Endothelial cell of umbilical vein (primary cell): ENCODE measurements around the gene NUP37. TPM values are rescaled to one million over a fixed set of nuclear protein-coding genes. Genes with fewer than 3 reads are reported as not detected.

Source experiments
- BruUV-seq: library from RNA; stranded (reverse); fragments of 400-500 nt; replicated peaks from 2 replicates; lab custom pipeline; 2021; lab: Mats Ljungman, UMichigan
- CTCF ChIA-PET: fragments of 300-600, 350-600 bp; sonication (Branson Sonifier 250); formaldehyde crosslinking; loops from one replicate; lab custom pipeline; 2021; ENCODE audit warnings: antibody characterized with exemption, inconsistent platforms; lab: Charles Lee
- POLR2A ChIA-PET: fragments of 300-600, 350-600 bp; sonication (Branson Sonifier 250); formaldehyde crosslinking; loops from one replicate; lab custom pipeline; 2021; ENCODE audit warnings: antibody characterized with exemption, inconsistent platforms; lab: Charles Lee
- DNase-seq: peaks from one replicate; pipeline ENCODE4 v3.0.0-alpha.2; 2011; ENCODE audit warnings: low read depth, low spot score
- FAIRE-seq: peaks from 2 replicates; lab custom pipeline; 2011; peaks lifted over from hg19 to GRCh38; lab: Jason Lieb, UNC
- H2AFZ ChIP-seq: 2 replicates; pipeline ENCODE4 v1.6.0; 2012; ENCODE audit warnings: low read depth, low read length, control low read depth, inconsistent platforms
- H3K27ac ChIP-seq: 2 replicates; pipeline ENCODE4 v1.5.1; 2011; ENCODE audit warnings: low read depth, mild to moderate bottlenecking, control low read depth, low read length, moderate library complexity; ENCODE audit not compliant: insufficient read depth
- H3K27me3 ChIP-seq, 2 experiments: 2 replicates each; pipeline versions ENCODE4 v1.6.0 to v1.6.1; 2011; ENCODE audit warnings: low read length in 2 of 2, mixed read lengths in 1 of 2; ENCODE audit not compliant: control insufficient read depth in 2 of 2, insufficient read depth in 2 of 2
- H3K36me3 ChIP-seq, 2 experiments: 2 replicates in 1 of 2; 3 replicates in 1 of 2; pipeline ENCODE4 v1.5.1; 2011; ENCODE audit warnings: low read length in 2 of 2, mild to moderate bottlenecking in 1 of 2, moderate library complexity in 1 of 2; ENCODE audit not compliant: control insufficient read depth in 2 of 2, insufficient read depth in 2 of 2; ENCODE audit errors: extremely low read depth in 1 of 2
- H3K4me1 ChIP-seq: 3 replicates; pipeline ENCODE4 v1.5.1; 2011; ENCODE audit warnings: mild to moderate bottlenecking, low read length; ENCODE audit not compliant: control insufficient read depth, insufficient read depth; ENCODE audit errors: extremely low read depth
- H3K4me2 ChIP-seq: 2 replicates; pipeline ENCODE4 v1.6.1; 2011; ENCODE audit warnings: low read length, control low read depth, mixed read lengths; ENCODE audit not compliant: insufficient read depth
- H3K4me3 ChIP-seq, 3 experiments: fragments of 200-600 bp in 1 of 3; sonication (generic), shearing (Covaris generic) in 1 of 3; replicated peaks in 1 of 3; 2 replicates each; pipeline ENCODE4 v1.5.1; 2011 to 2016; ENCODE audit warnings: control low read depth in 3 of 3, low read length in 3 of 3, mild to moderate bottlenecking in 2 of 3, inconsistent platforms in 1 of 3, low read depth in 1 of 3, moderate library complexity in 1 of 3; ENCODE audit not compliant: insufficient read depth in 1 of 3
- H3K79me2 ChIP-seq: 2 replicates; pipeline ENCODE4 v1.6.0; 2012; ENCODE audit warnings: low read length, inconsistent platforms; ENCODE audit not compliant: control insufficient read depth, insufficient read depth
- H3K9ac ChIP-seq: replicated peaks from 2 replicates; pipeline ENCODE3; 2011; ENCODE audit warnings: low read length, control low read depth; ENCODE audit not compliant: insufficient read depth; ENCODE audit errors: extremely low read depth
- H3K9me1 ChIP-seq: replicated peaks from 3 replicates; pipeline ENCODE4 v1.6.0; 2011; ENCODE audit warnings: mild to moderate bottlenecking, low read length; ENCODE audit not compliant: control insufficient read depth, insufficient read depth; ENCODE audit errors: extremely low read depth
- H3K9me3 ChIP-seq: replicated peaks from 2 replicates; pipeline ENCODE4 v1.5.1; 2012; ENCODE audit warnings: low read length, inconsistent platforms; ENCODE audit not compliant: control insufficient read depth, insufficient read depth
- H4K20me1 ChIP-seq: replicated peaks from 2 replicates; pipeline ENCODE3; 2011; ENCODE audit warnings: mild to moderate bottlenecking, low read length; ENCODE audit not compliant: control insufficient read depth, insufficient read depth; ENCODE audit errors: extremely low read depth
- CTCF ChIP-seq, 2 donors: IDR thresholded peaks; 1 replicate in 1 of 2; 2 replicates in 1 of 2; pipeline ENCODE4 v1.5.1; 2011; ENCODE audit warnings: low read length in 2 of 2, mild to moderate bottlenecking in 2 of 2, moderate library complexity in 2 of 2, control low read depth in 1 of 2, inconsistent platforms in 1 of 2, low read depth in 1 of 2; ENCODE audit not compliant: insufficient read depth in 1 of 2; ENCODE audit errors: extremely low read depth in 1 of 2
- EZH2 ChIP-seq: IDR thresholded peaks from 2 replicates; pipeline ENCODE4 v1.6.1; 2012; ENCODE audit warnings: borderline replicate concordance, low read depth, mild to moderate bottlenecking, moderate library complexity, low read length, inconsistent platforms; ENCODE audit not compliant: severe bottlenecking
- FOS ChIP-seq: IDR thresholded peaks from 2 replicates; pipeline ENCODE4 v1.6.1; 2011; ENCODE audit warnings: mild to moderate bottlenecking, low read length, moderate library complexity, borderline replicate concordance; ENCODE audit not compliant: insufficient read depth
- GATA2 ChIP-seq: IDR thresholded peaks from 2 replicates; pipeline ENCODE4 v1.7.0; 2011; ENCODE audit warnings: low read depth, mild to moderate bottlenecking, moderate library complexity, mixed read lengths, low read length; ENCODE audit not compliant: insufficient read length, insufficient read depth
- JUN ChIP-seq: IDR thresholded peaks from 2 replicates; pipeline ENCODE4 v1.6.1; 2011; ENCODE audit warnings: borderline replicate concordance, low read depth; ENCODE audit not compliant: insufficient read length, insufficient read depth
- MAX ChIP-seq: IDR thresholded peaks from 2 replicates; pipeline ENCODE4 v1.6.1; 2011; ENCODE audit not compliant: insufficient read depth, insufficient read length
- MYC ChIP-seq: IDR thresholded peaks from one replicate; pipeline ENCODE4 v1.6.1; 2011; ENCODE audit warnings: mild to moderate bottlenecking, low read depth, low read length
- POLR2A ChIP-seq: IDR thresholded peaks from 2 replicates; pipeline ENCODE4 v1.6.1; 2012; ENCODE audit warnings: low read depth, mild to moderate bottlenecking, control low read depth, low read length
- POLR2AphosphoS5 ChIP-seq: IDR thresholded peaks from 2 replicates; pipeline ENCODE4 v1.6.1; 2012; ENCODE audit warnings: low read depth, mild to moderate bottlenecking, control low read depth, low read length, moderate library complexity; ENCODE audit not compliant: insufficient read depth
- dilution Hi-C: fragments of 300-500 bp; cut with MboI; formaldehyde crosslinking; loops from one replicate; pipeline ENCODE4 v1.15.0; 2019; ENCODE audit warnings: low sequenced_read_pairs; ENCODE audit not compliant: extremely low pct_ligation_motif_present
- intact Hi-C: fragments of 100-400 bp; cut with micrococcal nuclease; formaldehyde crosslinking; loops from one replicate; pipeline ENCODE4 v1.10.0; 2022
- polyA plus RNA-seq, 4 experiments: library from polyadenylated mRNA; depleted of rRNA in 3 of 4; stranded (reverse) in 3 of 4; unstranded in 1 of 4; fragments of >200 nt; gene quantifications; 2 replicates each; pipeline versions ENCODE4 v1.2.1 to v1.2.3, GENCODE V29; 2011 to 2012; ENCODE audit warnings: missing spikeins in 1 of 4
- total RNA-seq: library from RNA; stranded (reverse); gene quantifications from 2 replicates; pipeline ENCODE4 v1.2.3, GENCODE V29; 2021

The NUP37 gene
- total and polyA plus RNA-seq, 2 donors (not counting 3 experiments of a cell fraction or from before 2014, with no cell fraction given): 25.0 to 46.8 TPM

DNA sequence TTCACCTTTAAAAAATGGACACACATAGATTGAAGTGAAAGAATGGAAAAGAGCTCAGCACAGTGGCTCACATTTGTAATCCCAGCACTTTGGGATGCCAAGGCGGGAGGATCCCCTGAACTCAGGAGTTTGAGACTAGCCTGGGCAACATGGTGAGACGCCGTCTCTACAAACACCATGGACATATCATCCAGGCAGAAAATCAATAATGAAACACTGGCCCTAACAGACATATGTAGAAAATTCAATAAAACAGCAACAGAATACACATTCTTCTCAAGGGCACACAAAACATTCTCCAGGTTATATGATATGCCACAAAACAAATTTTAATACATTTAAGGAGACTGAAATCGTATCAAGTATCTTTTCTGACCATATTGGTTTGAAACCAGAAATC lies 65.6 kb downstream of the NUP37 start:
- TF ChIP-seq MYC: no peak
- TF ChIP-seq EZH2: no peak
- no peak for TF ChIP-seq MAX
- TF ChIP-seq FOS: no peak
- no peak for TF ChIP-seq JUN
- no peak for TF ChIP-seq CTCF (IDR thresholded peaks at IDR 0.05; ENCODE audit: extremely low read depth in 1 of 2, insufficient read depth in 1 of 2, low read depth in 1 of 2, low read length in 2 of 2)
- TF ChIP-seq POLR2A: no peak
- no peak for TF ChIP-seq GATA2
- no peak for TF ChIP-seq POLR2AphosphoS5
- DNase-seq: no peak
- no peak overlapping the region for H3K4me3 ChIP-seq
- no peak overlapping the region for H3K27ac ChIP-seq
- no peak overlapping the region for H3K9ac ChIP-seq
- H3K4me1 ChIP-seq: peaks cover under 1% of the 10 kb centered on the region
- no peaks in the 10 kb centered on the region for H4K20me1 ChIP-seq
- BruUV-seq: no TSS peak
- no peaks in the 10 kb centered on the region for H3K27me3 ChIP-seq
- no peaks in the 10 kb centered on the region for H3K9me3 ChIP-seq
- ChIA-PET POLR2A (no interaction called here), CTCF (no interaction called here)
- no peak overlapping the region for H3K4me2 ChIP-seq
- H2AFZ ChIP-seq: no peak overlapping the region
- FAIRE-seq: no peak
- dilution Hi-C loops: no loop called here
- no peaks in the 10 kb centered on the region for H3K9me1 ChIP-seq
- no peaks in the 10 kb centered on the region for H3K79me2 ChIP-seq
- H3K36me3 ChIP-seq: no peaks in the 10 kb centered on the region
- intact Hi-C loops: no loop called here
